Left colon (tissue), 2 donors: ENCODE data around the gene PORCN. TPM values are rescaled to one million over a fixed set of nuclear protein-coding genes. Genes with fewer than 3 reads are reported as not detected.

Experiments used
- ATAC-seq: fragments of 200-7000 bp; cut with Tn5 transposase; one replicate; pipeline ENCODE4 v1.9.1; 2020; ENCODE audit warnings: mild to moderate bottlenecking, moderate library complexity
- DNase-seq, 2 donors: peaks; one replicate each; pipeline ENCODE4 v3.0.0-alpha.2; 2020
- intact Hi-C, 2 donors: fragments of 100-400 bp; cut with DNase I in 1 of 2; cut with micrococcal nuclease in 1 of 2; formaldehyde crosslinking; loops; one replicate each; pipeline versions ENCODE4 v1.11.2 to v1.14.0; 2022; cut with DNase I, micrococcal nuclease
- total RNA-seq, 2 donors: library from RNA; stranded (reverse); fragmentation: NEBNext Ultra II Directional; extraction: Animal tissue kit (Norgen Biotek cat#: 25700); gene quantifications; one replicate each; pipeline ENCODE4 v1.2.1, GENCODE V29; 2021
- donor health status: DM: no; HTN: no; CAD: no.
- donor health status: DM: yes; HTN: yes; CAD: no.

Gene PORCN
- total RNA-seq, 2 donors from 2014 or later: 4.0 to 5.8 TPM

- peak in 1 of 2 donors; percentile 27 for DNase-seq
- intact Hi-C loops: no loop called here
- ATAC-seq: peak; percentile 53
Observed at GRCh38 chrX:48475296-48475695, 33.5 kb upstream of the PORCN start.

GRCh38 chrX:48475774-48476577 lies 32.8 kb upstream of the PORCN start, which contains the start of gene FTSJ1:
FTSJ1 (plus strand) TSS chrX:48476199; CDS start chrX:48478048, 1,849 bp downstream.
- DNase-seq (peak; percentile 87 to 91), ATAC-seq (peak; percentile 94)
- intact Hi-C loops: no loop called here

- ATAC-seq (no peak), DNase-seq (no peak)
- intact Hi-C loops: no loop called here
Observed at GRCh38 chrX:48476919-48477318, 31.9 kb upstream of the PORCN start.

- intact Hi-C loops: no loop called here
- ATAC-seq (no peak), DNase-seq (no peak)
Observed at GRCh38 chrX:48477960-48478755, 30.6 kb upstream of the PORCN start.

GRCh38 chrX:48478806-48479205 lies 30.0 kb upstream of the PORCN start:
- no peak for ATAC-seq
- intact Hi-C loops: no loop called here
- no peak for DNase-seq

GRCh38 chrX:48480142-48480541 lies 28.6 kb upstream of the PORCN start:
- DNase-seq: no peak
- no peak for ATAC-seq
- intact Hi-C loops: no loop called here

GRCh38 chrX:48480583-48480982 lies 28.2 kb upstream of the PORCN start:
- intact Hi-C loops: no loop called here
- no peak for ATAC-seq

GRCh38 chrX:48482526-48482925 lies 26.3 kb upstream of the PORCN start:
- intact Hi-C loops: no loop called here
- no peak for DNase-seq
- ATAC-seq: no peak

More at GRCh38 chrX:48480583-48480982, 28.2 kb upstream of the PORCN start:
- DNase-seq: no peak

GRCh38 chrX:48487362-48487798 lies 21.4 kb upstream of the PORCN start:
- no peak for ATAC-seq
- intact Hi-C loops: no loop called here
- no peak for DNase-seq

GRCh38 chrX:48488034-48488433 lies 20.8 kb upstream of the PORCN start:
- ATAC-seq: no peak
- intact Hi-C loops: no loop called here
- no peak for DNase-seq

GRCh38 chrX:48489296-48489695 lies 19.5 kb upstream of the PORCN start:
- intact Hi-C loops: no loop called here
- ATAC-seq: no peak
- DNase-seq: no peak

- ATAC-seq: no peak
- DNase-seq: no peak
- intact Hi-C loops: no loop called here
Observed at GRCh38 chrX:48489892-48490291, 18.9 kb upstream of the PORCN start.

GRCh38 chrX:48490661-48491060 lies 18.1 kb upstream of the PORCN start:
- ATAC-seq (no peak), DNase-seq (no peak)
- intact Hi-C loops: no loop called here

GRCh38 chrX:48491809-48492208 lies 17.0 kb upstream of the PORCN start:
- DNase-seq (no peak), ATAC-seq (no peak)
- intact Hi-C loops: no loop called here

- intact Hi-C loops: no loop called here
- ATAC-seq (no peak), DNase-seq (no peak)
Observed at GRCh38 chrX:48492293-48492910, 16.4 kb upstream of the PORCN start.

- ATAC-seq: peak; percentile 76
- intact Hi-C loops: no loop called here
- DNase-seq: peak in 1 of 2 donors; percentile 28
Observed at GRCh38 chrX:48493890-48494364, 14.9 kb upstream of the PORCN start.

- no peak for DNase-seq
- no peak for ATAC-seq
- intact Hi-C loops: no loop called here
Observed at GRCh38 chrX:48496660-48497059, 12.1 kb upstream of the PORCN start.

GRCh38 chrX:48497871-48498270 lies 10.9 kb upstream of the PORCN start:
- ATAC-seq: no peak

GRCh38 chrX:48498374-48498809 lies 10.4 kb upstream of the PORCN start:
- ATAC-seq: no peak
- intact Hi-C loops: no loop called here

More at GRCh38 chrX:48497871-48498270, 10.9 kb upstream of the PORCN start:
- intact Hi-C loops: no loop called here
- DNase-seq: no peak

More at GRCh38 chrX:48498374-48498809, 10.4 kb upstream of the PORCN start:
- DNase-seq: no peak
